Chondrocyte (in vitro differentiated cells): ENCODE results near the gene GPR153. TPM values are rescaled to one million over a fixed set of nuclear protein-coding genes. Genes with fewer than 3 reads are reported as not detected.

Experiments
- DNase-seq: peaks from one replicate; pipeline ENCODE4 v3.0.0; 2021; ENCODE audit warnings: mixed read lengths, low spot score
- H3K27ac Mint-ChIP-seq: one replicate; pipeline ENCODE4 v1.8.0; 2021; ENCODE audit warnings: mild to moderate bottlenecking, moderate library complexity, mixed read lengths; ENCODE audit not compliant: unreplicated experiment
- H3K27me3 Mint-ChIP-seq: 2 replicates; pipeline ENCODE4 v1.8.0; 2021; ENCODE audit warnings: low read depth, mixed read lengths
- H3K36me3 Mint-ChIP-seq: 2 replicates; pipeline ENCODE4 v1.8.0; 2021; ENCODE audit warnings: low read depth, mixed read lengths
- H3K4me1 Mint-ChIP-seq: 2 replicates; pipeline ENCODE4 v1.8.0; 2021; ENCODE audit warnings: low read depth, mild to moderate bottlenecking, mixed read lengths
- H3K4me3 Mint-ChIP-seq: one replicate; pipeline ENCODE4 v1.8.0; 2021; ENCODE audit warnings: mild to moderate bottlenecking, moderate library complexity, mixed read lengths; ENCODE audit not compliant: unreplicated experiment
- H3K9me3 Mint-ChIP-seq: 2 replicates; pipeline ENCODE4 v1.8.0; 2021; ENCODE audit warnings: low read depth, mixed read lengths
- CTCF ChIP-seq: fragments of 200-600 bp; sonication (generic); IDR thresholded peaks from 2 replicates; pipeline ENCODE4 v1.5.0; 2021; ENCODE audit warnings: antibody characterized with exemption, mild to moderate bottlenecking, moderate library complexity
- total RNA-seq: library from RNA; stranded (reverse); gene quantifications from 3 replicates; pipeline ENCODE4 v1.2.1, GENCODE V29; 2021

Gene GPR153
- total RNA-seq, 1 donor from 2014 or later: 4.4 TPM

GRCh38 chr1:6241887-6242740 is 18.8 kb downstream of the GPR153 start:
- no peaks in the 10 kb centered on the region for H3K36me3 Mint-ChIP-seq
- peak overlapping the region; percentile 49 for H3K4me3 Mint-ChIP-seq
- H3K9me3 Mint-ChIP-seq: no peaks in the 10 kb centered on the region
- peaks cover 15% of the 10 kb centered on the region for H3K4me1 Mint-ChIP-seq
- H3K27me3 Mint-ChIP-seq: peaks cover 40% of the 10 kb centered on the region
- no peak for DNase-seq
- no peak for TF ChIP-seq CTCF
- H3K27ac Mint-ChIP-seq: no peak overlapping the region

GRCh38 chr1:6241107-6241886 is 19.6 kb downstream of the GPR153 start:
- H3K4me1 Mint-ChIP-seq: peaks cover 11% of the 10 kb centered on the region
- H3K36me3 Mint-ChIP-seq: no peaks in the 10 kb centered on the region
- peaks cover 35% of the 10 kb centered on the region for H3K27me3 Mint-ChIP-seq
- H3K9me3 Mint-ChIP-seq: no peaks in the 10 kb centered on the region
- no peak for DNase-seq
- no peak overlapping the region for H3K27ac Mint-ChIP-seq
- H3K4me3 Mint-ChIP-seq: peak overlapping the region; percentile 49
- no peak for TF ChIP-seq CTCF

GRCh38 chr1:6239950-6240768 is 20.7 kb downstream of the GPR153 start:
- peaks cover 34% of the 10 kb centered on the region for H3K27me3 Mint-ChIP-seq
- H3K4me3 Mint-ChIP-seq: no peak overlapping the region
- no peak for DNase-seq

GRCh38 chr1:6239213-6239752 is 21.6 kb downstream of the GPR153 start:
- H3K27me3 Mint-ChIP-seq: peaks cover 31% of the 10 kb centered on the region
- H3K27ac Mint-ChIP-seq: no peak overlapping the region

More at GRCh38 chr1:6239950-6240768, 20.7 kb downstream of the GPR153 start:
- Mint-ChIP-seq H3K4me1 (peaks cover 7% of the 10 kb centered on the region), H3K27ac (no peak overlapping the region), H3K36me3 (no peaks in the 10 kb centered on the region), H3K9me3 (no peaks in the 10 kb centered on the region)
- no peak for TF ChIP-seq CTCF

More at GRCh38 chr1:6239213-6239752, 21.6 kb downstream of the GPR153 start:
- Mint-ChIP-seq H3K4me1 (peaks cover 15% of the 10 kb centered on the region), H3K9me3 (no peaks in the 10 kb centered on the region), H3K4me3 (no peak overlapping the region), H3K36me3 (no peaks in the 10 kb centered on the region)
- no peak for DNase-seq
- no peak for TF ChIP-seq CTCF
